GM18861 (cell line): ENCODE data around the gene MTMR3.
"Not testable (repeated sequence)": the region's sequence is repeated elsewhere in the genome, so short reads cannot be mapped to it uniquely, and the experiment has no call there.

ENCODE experiments used
- ATAC-seq: cut with Tn5 transposase; IDR thresholded peaks from one replicate; pipeline ENCODE4 v1.9.1; 2021; ENCODE audit not compliant: unreplicated experiment

Gene MTMR3

DNA sequence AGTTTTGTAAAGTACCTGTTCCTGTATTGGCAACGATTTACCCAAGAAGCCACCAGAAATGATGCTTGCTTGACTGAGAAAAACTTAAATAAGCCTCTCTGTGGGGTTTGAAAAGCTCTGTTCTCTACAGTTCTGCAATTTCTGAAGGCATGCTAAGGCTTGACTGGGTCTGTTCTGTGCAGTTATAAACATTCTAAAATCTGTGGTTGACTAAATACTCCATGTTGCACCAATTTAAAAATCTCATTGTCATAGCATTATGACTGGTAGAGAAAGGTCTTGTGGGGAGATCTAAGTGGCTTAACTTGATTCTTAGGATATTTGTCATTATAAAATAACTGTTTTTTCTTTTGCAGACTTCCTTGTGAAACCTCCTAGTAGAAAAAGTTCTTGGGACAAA is 73.7 kb downstream of the MTMR3 start:
- ATAC-seq: no peak

DNA sequence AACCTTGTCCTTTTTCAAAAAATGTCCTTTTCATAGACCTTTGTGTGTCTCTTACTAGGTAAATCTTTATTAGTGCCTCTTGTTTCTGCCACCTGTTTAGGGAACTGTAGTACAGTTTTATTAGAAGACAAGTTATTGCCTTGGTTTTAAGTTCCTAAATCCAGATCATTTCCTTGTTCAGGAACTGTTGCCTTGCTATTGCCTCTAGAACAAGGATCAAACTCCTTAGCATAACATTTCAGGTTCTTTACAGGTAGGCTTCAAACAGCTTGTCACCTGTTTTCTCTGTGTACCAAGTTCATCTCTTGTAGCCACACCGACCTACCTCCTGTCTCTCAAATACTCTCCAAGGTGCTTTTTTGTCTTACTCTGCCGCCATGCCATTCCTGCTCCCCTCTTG is 75.2 kb downstream of the MTMR3 start:
- no peak for ATAC-seq

DNA sequence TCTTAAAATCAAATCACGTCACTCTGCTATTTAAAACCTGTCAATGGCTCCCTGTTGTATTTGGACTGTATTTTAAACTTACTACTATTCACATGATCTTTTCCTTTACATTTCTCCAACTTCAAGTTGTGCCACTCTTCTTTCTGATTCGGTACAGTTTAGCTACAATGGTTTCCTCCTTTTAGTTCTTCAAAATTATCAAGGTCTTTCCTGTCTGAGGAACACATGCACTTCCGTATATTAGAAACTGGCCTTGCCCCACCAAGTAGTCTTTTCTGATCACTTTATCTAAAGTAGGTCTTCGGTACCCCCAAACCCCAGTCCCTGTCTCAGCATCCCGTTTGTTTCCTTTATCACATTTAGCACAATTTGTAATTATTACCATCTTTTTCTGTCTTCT is 81.8 kb downstream of the MTMR3 start:
- ATAC-seq: no peak

DNA sequence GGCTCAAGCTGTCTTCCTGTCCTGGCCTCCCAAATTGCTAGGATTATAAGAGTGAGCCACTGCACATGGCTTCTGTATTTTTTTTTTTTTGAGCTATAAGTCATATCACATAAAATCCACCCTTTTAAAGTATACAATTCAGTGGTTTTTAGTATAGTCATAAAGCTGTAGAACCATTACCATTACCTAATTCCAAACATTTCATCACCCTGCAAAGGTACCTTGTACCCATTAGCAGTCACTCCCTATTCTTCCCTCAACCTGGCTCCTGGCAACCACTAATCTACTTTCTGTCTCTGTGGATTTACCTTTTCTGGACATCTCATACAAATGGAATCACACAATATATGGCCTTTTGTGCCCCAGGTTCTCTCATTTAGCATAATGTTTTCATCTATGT is 84.5 kb downstream of the MTMR3 start:
- no peak for ATAC-seq

DNA sequence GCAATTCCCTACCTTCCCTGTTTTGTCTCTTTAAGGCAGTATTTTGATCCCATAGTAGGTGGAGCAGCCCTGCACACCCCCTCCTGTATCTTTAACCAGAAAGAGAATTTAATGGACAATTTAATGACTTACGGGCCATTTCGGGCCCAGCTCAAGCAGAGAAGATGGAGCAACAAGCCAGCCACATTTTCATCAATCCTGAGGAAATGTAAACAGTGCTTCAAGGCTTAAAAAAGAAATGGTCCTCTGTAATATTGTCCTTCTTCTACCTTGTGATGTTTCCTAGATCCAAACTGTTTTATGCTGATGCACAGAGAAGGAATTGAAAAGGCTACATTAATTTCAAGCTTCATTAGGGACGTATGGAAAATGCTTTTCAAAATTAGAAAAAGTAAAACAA is 88.6 kb downstream of the MTMR3 start:
- no peak for ATAC-seq

DNA sequence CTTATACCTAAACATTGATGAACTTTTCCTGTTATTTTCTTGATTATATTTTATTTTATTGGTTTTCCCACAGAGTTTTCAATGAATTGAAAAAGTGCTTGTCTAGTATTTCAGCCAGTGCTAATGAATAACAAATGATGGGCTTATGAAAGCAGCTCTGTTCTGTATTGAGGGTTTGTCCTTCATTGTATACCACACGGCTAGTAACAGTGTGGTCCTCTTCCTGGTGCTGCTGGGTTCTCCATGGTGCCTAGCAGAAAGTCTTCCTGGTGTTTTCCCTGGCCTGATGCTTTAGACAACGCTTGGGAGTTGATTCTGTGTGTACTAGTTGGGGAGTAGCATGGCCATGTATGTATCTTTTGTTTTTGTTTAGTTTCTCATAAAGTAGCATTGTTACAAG is 89.1 kb downstream of the MTMR3 start:
- ATAC-seq: no peak

DNA sequence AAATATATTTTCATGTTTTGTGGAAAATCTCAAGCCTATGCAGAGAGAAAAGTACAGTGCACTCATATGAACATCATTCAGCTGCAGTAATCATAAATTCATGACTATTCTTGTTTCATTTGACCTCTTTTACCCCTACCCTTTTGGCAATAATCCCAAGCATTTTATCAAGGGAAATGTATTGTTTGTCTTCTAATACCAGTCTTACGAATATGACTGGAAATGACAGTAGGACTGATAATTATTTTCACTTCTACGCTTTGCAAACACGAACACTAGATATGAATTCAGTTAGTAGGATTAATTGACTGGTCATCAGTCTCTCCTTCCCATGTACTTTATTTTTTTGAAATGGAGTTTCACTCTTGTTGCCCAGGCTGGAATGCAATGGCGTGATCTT is 90.3 kb downstream of the MTMR3 start:
- ATAC-seq: no peak

DNA sequence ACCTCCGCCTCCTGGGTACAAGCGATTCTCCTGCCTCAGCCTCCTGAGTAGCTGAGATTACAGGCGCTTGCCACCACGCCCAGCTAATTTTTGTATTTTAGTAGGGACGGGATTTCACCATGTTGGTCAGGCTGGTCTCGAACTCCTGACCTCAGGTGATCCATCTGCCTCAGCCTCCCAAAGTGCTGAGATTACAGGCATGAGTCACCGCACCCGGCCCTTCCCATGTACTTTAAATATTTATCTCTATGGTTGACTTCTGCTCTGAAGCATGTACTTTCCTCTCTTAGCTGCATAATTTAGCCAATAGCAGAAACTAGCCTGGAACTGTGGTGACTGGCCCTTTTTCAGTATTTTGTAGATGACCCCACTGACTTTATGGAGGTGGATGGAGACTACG is 90.7 kb downstream of the MTMR3 start:
- ATAC-seq: not testable (repeated sequence)

DNA sequence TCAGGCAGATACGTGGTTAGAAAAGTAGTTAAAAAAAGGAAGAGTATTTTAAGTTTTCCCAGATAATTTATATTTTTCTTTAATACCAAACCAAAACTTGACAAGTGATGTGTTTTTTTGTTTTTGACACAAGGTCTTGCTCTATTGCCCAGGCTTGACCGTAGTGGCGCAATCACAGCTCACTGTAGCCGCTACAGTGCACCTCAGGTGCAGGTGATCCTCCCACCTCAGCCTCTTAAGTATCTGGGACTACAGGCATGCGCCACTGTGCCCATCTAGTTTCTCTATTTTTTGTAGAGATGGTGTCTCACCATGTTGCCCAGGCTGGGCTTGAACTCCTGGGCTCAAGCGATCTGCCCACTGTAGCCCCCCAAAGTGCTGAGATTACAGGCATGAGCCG is 92.5 kb downstream of the MTMR3 start:
- ATAC-seq: no peak

DNA sequence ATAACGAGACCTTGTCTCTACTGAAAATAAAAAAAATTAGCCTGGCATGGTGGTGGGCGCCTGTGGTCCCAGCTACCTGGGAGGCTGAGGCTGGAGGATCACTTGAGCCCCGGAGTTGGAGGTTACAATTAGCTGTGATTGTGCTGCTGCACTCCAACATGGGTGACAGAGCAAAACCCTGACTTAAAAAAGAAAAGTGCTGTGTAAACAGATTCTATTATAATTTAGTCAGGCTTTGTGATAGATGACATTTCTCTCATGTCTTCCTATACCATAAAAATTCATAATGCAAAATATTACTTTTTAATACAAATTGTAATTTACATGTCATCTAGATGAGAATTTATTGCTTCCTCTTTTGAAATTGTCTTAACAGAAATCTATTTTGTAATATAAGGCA is 94.1 kb downstream of the MTMR3 start:
- ATAC-seq: no peak

DNA sequence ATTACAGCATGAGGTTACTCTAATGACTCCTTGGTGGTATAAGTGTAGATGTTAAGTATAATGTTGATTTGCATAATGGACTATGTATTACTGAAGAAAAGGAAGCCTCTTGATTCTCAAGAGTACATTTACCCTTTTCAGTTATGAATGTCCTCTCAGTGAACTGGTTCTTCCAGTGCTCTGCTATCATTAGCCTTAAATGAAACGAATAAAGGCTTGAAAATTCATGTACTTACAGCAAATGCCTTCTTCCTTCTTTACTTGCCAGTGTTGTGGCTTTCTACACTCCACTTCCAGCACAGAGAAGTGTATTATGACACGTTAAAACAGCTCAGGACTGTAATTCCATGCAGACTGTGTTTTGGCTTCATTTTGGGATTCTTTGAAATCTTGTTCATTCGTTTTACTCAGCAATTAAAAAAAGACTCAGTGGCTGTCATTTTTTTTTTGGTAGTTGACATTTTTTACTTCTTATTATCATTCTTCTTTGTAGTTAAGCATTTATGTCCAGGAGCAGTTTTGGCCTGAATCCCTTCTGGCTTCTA is 96.9 kb downstream of the MTMR3 start:
- ATAC-seq: peak; percentile 97

DNA sequence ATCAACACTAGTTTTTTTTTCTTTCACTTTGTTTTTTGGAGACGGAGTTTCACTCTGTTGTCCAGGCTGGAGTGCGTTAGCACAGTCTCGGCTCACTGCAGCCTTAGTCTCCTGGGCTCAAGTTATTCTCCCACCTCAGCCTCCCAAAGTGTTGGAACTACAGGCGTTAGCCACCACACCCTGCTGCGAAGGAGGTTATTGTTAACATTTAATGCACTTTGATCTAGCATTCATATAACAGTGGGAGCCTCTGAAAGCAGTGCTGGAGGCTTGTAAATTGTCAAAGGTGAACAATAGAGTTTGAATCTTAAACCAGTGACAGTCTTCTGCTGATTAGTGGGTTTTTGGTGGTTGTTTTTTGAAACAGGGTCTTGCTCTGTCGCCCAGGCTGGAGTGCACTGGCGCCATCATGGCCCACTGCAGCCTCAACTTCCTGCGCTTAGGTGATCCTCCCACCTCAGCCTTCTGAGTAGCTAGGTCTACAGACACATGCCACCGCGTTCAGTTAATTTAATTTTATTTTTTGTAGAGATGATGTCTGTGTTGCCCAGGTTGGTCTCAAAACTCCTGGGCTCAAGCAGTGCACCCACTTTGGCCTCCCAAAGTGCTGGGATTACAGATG is 100.4 kb downstream of the MTMR3 start:
- ATAC-seq: no peak

DNA sequence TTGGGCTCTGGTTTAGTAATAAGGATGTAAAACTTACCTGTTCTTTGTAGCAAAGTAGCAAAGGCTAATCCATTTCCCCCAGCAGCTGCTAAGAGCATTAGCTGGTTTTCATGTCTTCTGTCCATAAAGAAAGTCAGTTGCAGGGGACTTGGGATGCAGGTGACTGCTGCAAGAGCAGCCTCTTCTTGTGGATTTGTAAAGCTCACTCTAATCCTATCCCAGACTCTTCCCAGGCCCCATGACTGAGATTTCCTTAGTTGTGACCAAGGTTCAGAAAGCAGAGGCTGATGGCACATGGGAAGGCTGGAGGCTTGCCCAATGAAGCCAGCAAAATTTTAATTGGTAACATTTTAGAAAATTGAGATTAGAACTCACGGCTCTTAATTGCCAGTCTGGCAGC is 102.9 kb downstream of the MTMR3 start:
- ATAC-seq: no peak

DNA sequence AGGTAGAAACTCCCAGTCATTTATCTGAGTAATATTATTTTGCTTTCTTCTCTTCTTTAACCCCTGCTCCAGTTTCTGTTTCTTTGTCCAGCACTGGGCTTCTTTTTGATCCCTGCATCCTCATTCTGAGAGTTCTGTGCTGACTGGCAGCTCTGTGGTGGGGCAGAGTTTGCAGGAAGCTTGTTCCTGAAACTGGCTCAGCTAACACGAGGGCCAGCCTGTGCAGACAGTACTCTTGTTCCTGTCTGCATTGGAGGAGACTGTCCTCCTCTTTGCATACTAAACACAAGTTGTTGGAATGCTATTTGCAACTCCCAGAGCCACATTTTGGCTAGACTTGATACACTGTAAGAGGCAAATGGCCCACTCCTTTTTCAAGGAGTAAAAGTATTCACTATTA is 104.2 kb downstream of the MTMR3 start:
- ATAC-seq: no peak

DNA sequence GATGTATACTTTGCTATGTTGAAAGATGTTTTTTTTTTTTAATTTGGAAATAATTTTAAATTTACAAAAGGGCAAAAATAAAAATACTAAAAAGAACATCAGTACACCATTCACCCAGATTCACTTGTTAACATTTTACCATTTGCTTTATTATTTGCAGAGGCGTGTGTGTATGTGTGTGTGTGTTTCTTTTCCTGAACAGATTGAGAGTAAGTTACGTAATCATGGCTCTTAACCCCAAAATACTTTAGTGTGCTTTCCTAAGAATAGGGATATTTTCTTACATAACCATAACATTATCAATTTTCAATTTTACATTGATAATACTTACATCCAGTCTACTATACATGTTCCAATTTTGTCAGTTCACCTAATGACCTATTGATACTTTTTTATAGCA is 105.7 kb downstream of the MTMR3 start:
- ATAC-seq: no peak

DNA sequence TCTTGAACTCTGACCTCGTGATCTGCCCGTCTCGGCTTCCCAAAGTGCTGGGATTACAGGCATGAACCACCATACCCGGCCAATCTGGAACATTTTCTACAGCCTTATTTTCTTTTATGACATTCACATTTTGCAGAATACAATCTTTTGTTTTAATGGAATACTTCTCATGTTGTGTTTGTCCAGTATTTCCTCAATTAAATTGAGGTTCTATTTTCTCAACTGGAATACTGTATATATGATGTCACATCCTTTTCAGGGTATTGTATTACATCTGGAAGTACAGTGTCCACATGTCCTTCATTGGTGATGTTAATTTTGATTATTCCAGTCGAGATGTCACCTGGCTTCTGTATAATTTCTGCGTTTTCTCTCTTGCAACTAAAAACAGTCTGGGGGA is 106.5 kb downstream of the MTMR3 start:
- ATAC-seq: no peak

DNA sequence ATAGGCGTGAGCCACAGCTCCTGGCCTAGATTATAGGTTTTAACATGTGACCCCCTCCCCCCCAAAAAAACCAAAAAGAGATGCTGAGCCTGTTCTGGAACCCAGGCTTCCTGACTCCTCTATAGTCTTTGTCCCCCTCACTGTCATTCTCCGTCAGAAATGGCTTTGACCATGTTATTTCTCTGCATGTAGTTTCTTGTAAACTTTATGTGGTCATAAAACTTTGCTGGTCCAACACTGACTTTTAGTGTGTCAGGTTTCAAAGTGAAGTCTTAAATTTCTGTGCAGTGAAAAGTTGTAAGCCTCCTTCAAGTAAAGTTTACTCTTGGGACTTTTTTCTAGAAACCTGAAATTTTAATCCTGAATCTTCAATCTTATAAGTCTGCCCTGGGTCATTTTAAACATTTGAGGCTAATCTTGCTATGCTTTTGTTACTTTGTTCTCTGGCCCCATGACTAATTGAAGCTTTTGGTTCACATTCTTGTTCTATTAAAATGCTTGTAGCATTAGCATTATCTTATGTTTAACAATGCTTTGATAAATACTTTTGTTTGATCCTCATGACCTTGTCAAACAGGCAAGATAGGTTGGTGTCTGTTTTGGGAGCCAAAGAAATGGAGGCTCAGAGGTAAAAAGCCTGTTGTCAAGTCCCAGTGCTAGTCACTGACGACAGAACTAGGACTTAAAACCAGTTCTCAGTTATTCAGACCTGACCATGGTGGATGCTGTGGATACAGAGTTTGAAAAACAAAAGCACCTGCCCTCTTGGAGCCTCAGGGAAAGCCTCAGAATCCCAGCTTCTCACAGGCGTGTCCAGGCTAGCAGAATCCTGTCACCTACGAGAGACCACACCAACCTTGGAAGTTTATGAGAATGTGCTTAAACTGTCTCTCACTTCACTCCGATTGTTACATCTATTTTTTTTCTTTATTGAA is 109.6 kb downstream of the MTMR3 start:
- no peak for ATAC-seq

DNA sequence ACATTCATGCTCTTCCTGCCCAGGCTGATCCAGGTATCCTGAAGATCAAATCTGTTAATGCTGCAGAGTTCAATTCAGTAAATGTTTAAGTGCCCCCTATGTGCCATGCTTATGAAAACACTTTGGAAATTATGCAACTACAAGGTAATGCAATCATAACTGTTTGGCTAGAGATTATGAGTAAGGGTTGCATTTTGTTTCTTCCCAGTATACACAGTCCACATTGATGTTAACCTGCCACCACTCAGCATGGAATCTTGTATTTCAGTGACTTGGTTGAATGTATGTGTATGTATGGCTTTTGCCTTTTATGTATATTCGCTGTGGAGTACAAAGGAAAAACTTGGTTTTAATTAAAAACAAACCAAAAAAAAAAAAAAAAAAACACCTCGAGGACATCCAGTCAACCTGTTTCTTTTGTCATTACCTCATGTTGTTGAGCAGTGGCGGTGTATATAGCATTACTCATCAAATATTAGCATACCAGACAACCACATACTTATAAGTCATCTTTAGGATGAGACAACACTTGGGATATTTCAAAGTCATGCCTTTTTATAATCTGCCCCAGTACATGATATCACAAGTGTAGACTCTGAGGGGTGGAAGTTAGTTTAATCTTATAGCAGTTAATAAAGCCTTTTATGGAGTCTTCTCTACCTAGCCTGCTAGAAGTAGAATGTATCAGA is 111.2 kb downstream of the MTMR3 start:
- no peak for ATAC-seq

DNA sequence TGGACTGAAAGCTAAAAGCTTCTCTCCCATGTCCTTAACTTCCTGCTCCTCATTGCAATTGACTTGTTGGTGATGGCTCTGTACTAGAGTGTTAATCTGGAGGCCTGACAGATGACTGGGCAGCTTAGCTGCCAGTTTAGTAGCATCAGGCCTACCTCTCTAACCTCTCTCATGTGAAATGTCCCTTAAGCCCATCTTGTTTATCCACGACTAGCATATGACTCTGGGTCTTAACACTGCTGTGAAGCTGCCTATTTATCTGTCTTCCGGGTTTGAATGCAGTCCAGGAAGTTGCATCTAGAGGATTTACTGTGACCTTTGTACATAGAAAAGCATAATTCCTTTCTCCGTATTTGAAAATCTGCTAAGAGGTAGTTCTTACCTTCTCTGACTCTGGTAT is 112.0 kb downstream of the MTMR3 start:
- ATAC-seq: no peak

DNA sequence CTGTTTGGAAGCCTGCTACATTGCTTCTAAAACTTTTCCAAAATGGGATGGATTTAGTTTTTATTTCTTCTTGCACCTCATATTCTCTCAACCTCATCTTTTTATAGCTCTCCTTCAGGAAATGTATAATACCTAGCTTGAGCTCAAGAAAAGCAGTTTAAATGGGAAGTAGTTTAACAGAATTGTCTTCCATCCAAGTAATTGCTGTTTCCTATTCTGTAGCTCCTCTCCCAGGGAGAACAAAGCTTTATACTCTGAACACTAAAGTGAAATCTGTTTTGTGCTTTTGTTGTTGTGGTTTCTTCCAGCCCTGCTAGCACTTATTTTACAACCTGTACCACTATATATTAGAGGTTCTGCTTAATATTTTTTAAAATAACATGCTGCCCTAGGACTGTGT is 114.1 kb downstream of the MTMR3 start:
- ATAC-seq: no peak

DNA sequence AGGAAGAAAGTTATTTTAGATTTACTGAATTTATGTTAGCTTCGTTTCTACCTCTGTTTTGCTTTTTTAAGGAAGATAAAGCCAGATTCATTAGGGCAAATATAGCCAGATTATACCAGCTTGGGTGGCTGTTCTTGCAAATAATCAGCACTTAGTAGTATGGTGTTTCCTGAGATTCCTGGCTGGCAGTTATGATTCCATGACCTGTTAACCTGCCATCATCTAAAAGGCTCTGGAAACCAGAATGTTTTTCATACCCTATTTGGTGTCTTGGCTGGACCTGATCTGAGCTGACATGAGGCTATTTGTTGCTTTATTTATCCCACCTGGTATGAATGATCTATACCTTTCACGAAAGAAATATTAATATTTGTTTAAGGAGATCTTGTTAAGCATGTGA is 114.5 kb downstream of the MTMR3 start:
- no peak for ATAC-seq
